HepG2 (cell line): Measurements from ENCODE around the gene ANKFY1. TPM values are rescaled to one million over a fixed set of nuclear protein-coding genes. Genes with fewer than 3 reads are reported as not detected.

ENCODE experiments used
- ATAC-seq: fragments of 200-7000 bp; cut with Tn5 transposase; 3 replicates; pipeline ENCODE4 v1.9.1; 2020; ENCODE audit warnings: mild to moderate bottlenecking, moderate library complexity
- BruUV-seq: library from RNA; stranded (reverse); fragments of 400-500 nt; replicated peaks from 2 replicates; lab custom pipeline; 2021; lab: Mats Ljungman, UMichigan
- CTCF ChIA-PET: fragments of 300-600 bp; formaldehyde crosslinking; extraction: SDS; loops from one replicate; lab custom pipeline; 2021; ENCODE audit warnings: low total read pairs, inconsistent platforms, low intra/inter-chr PET ratio; lab: Yijun Ruan, JAX
- POLR2A ChIA-PET: fragments of 350-600 bp; sonication (Branson Sonifier 250); formaldehyde crosslinking; loops from one replicate; lab custom pipeline; 2020; ENCODE audit warnings: antibody characterized with exemption, inconsistent platforms; lab: Yijun Ruan, JAX
- DNase-seq: peaks from one replicate; pipeline ENCODE4 v3.0.0-alpha.2; 2015; ENCODE audit warnings: low spot score
- FAIRE-seq: peaks from 3 replicates; lab custom pipeline; 2011; peaks lifted over from hg19 to GRCh38; lab: Jason Lieb, UNC
- H2AFZ ChIP-seq: one replicate; pipeline ENCODE4 v1.6.1; 2011; ENCODE audit warnings: low read length, inconsistent platforms
- H3K27ac ChIP-seq: fragments of 300-600 bp; 3 replicates; pipeline ENCODE4 v1.8.0; 2011; ENCODE audit warnings: mixed run types, mild to moderate bottlenecking, mixed read lengths, low read length, inconsistent platforms; ENCODE audit not compliant: insufficient read depth; ENCODE audit errors: extremely low read length
- H3K27me3 ChIP-seq, 2 experiments: fragments of 200-600 bp in 1 of 2; 2 replicates in 1 of 2; 3 replicates in 1 of 2; pipeline versions ENCODE4 v1.6.0 to v1.8.0; 2011; ENCODE audit warnings: low read length in 2 of 2, mild to moderate bottlenecking in 2 of 2, moderate library complexity in 2 of 2, inconsistent platforms in 1 of 2; ENCODE audit not compliant: insufficient read depth in 2 of 2, control insufficient read depth in 1 of 2
- H3K36me3 ChIP-seq, 2 experiments: fragments of 200-600 bp in 1 of 2; replicated peaks in 1 of 2; 2 replicates in 1 of 2; 3 replicates in 1 of 2; pipeline versions ENCODE4 v1.5.1 to v1.8.0; 2011; ENCODE audit warnings: low read length in 2 of 2, inconsistent platforms in 1 of 2; ENCODE audit not compliant: insufficient read depth in 2 of 2, control insufficient read depth in 1 of 2
- H3K4me1 ChIP-seq: 2 replicates; pipeline ENCODE4 v1.5.1; 2012; ENCODE audit warnings: low read length, inconsistent platforms; ENCODE audit not compliant: insufficient read depth
- H3K4me2 ChIP-seq: 2 replicates; pipeline ENCODE4 v1.6.0; 2011; ENCODE audit warnings: low read depth, low read length, inconsistent platforms
- H3K4me3 ChIP-seq, 3 experiments: fragments of 200-600 bp in 1 of 3; sonication (generic), shearing (Covaris generic) in 1 of 3; replicated peaks in 1 of 3; 2 replicates each; pipeline ENCODE4 v1.5.1; 2011 to 2016; ENCODE audit warnings: low read length in 3 of 3, inconsistent platforms in 2 of 3, low read depth in 2 of 3, mild to moderate bottlenecking in 2 of 3, control low read depth in 1 of 3, mixed read lengths in 1 of 3; ENCODE audit not compliant: insufficient read depth in 1 of 3
- H3K79me2 ChIP-seq: one replicate; pipeline ENCODE4 v1.6.1; 2011; ENCODE audit warnings: low read length, inconsistent platforms; ENCODE audit not compliant: insufficient read depth
- H3K9ac ChIP-seq: 2 replicates; pipeline ENCODE4 v1.6.0; 2011; ENCODE audit warnings: mild to moderate bottlenecking, low read depth, low read length, inconsistent platforms; ENCODE audit not compliant: insufficient read depth
- H3K9me3 ChIP-seq: 2 replicates; pipeline ENCODE4 v1.5.1; 2012; ENCODE audit warnings: mild to moderate bottlenecking, low read length
- H4K20me1 ChIP-seq: 2 replicates; pipeline ENCODE4 v1.6.0; 2011; ENCODE audit warnings: inconsistent platforms, mild to moderate bottlenecking, low read length, moderate library complexity; ENCODE audit not compliant: insufficient read depth
- DZIP1 ChIP-seq: sonication (generic); formaldehyde crosslinking; IDR thresholded peaks from 2 replicates; pipeline ENCODE4 v1.5.0; 2020; ENCODE audit warnings: mild to moderate bottlenecking, missing genetic modification reagents
- ISL2 ChIP-seq: sonication (generic); formaldehyde crosslinking; IDR thresholded peaks from 2 replicates; pipeline ENCODE4 v1.5.0; 2020; ENCODE audit warnings: missing genetic modification reagents
- NAIF1 ChIP-seq: sonication (generic); formaldehyde crosslinking; IDR thresholded peaks from 2 replicates; pipeline ENCODE4 v1.5.0; 2020; ENCODE audit warnings: mild to moderate bottlenecking, missing genetic modification reagents, borderline replicate concordance
- SP2 ChIP-seq: sonication (generic); formaldehyde crosslinking; IDR thresholded peaks from 2 replicates; pipeline ENCODE4 v1.5.1; 2020; ENCODE audit warnings: mild to moderate bottlenecking, missing genetic modification reagents
- ZNF318 ChIP-seq: sonication (generic); formaldehyde crosslinking; IDR thresholded peaks from 2 replicates; pipeline ENCODE4 v1.4.0; 2020; ENCODE audit warnings: mild to moderate bottlenecking, missing genetic modification reagents
- ZNF513 ChIP-seq: sonication (generic); formaldehyde crosslinking; conservative IDR thresholded peaks from 2 replicates; pipeline ENCODE4 v1.5.0; 2020; ENCODE audit warnings: missing genetic modification reagents
- ZNF530 ChIP-seq: sonication (generic); formaldehyde crosslinking; IDR thresholded peaks from 2 replicates; pipeline ENCODE4 v1.5.0; 2020; ENCODE audit warnings: low read depth, mild to moderate bottlenecking, missing genetic modification reagents
- WGBS: methylation state at CpG from one replicate; pipeline ENCODE4 v1.1.6; 2017; ENCODE audit warnings: low lambda C conversion rate; 5-methylcytosine and 5-hydroxymethylcytosine counted together
- in situ Hi-C: cut with HindIII; loops from 2 replicates; pipeline ENCODE4 v1.10.0; 2017; ENCODE audit warnings: low pct_unique_long_range_greater_than_20kb; ENCODE audit not compliant: extremely low pct_ligation_motif_present
- intact Hi-C: fragments of 100-400 bp; cut with micrococcal nuclease; formaldehyde crosslinking; loops from one replicate; pipeline ENCODE4 v1.10.0; 2022; ENCODE audit not compliant: unreplicated experiment
- polyA plus RNA-seq, 8 experiments: library from polyadenylated mRNA; depleted of rRNA in 3 of 8; stranded (reverse) in 7 of 8; unstranded in 1 of 8; fragments of >200 nt; fragmentation: Illumina TruSeq in 4 of 8; extraction: Trizol in 4 of 8; gene quantifications; 2 replicates each; pipeline versions ENCODE4 v1.2.1 to v1.2.3, GENCODE V29; 2011 to 2016; ENCODE audit warnings: low read depth in 4 of 8, missing spikeins in 1 of 8, mixed read lengths in 1 of 8; ENCODE audit not compliant: insufficient read depth in 1 of 8
- total RNA-seq, 5 experiments: library from RNA; depleted of rRNA; stranded (reverse); fragments of >200 nt; fragmentation: Illumina TruSeq; extraction: Trizol; gene quantifications; 2 replicates each; pipeline ENCODE4 v1.2.3, GENCODE V29; 2016; ENCODE audit warnings: low read depth in 1 of 5

Gene ANKFY1
- total and polyA plus RNA-seq, 2 of the 13 experiments (the other 11 are each of a cell fraction or from before 2014, with no cell fraction given): 11.9 to 16.8 TPM

GRCh38 chr17:4172356-4172755 is 91.4 kb downstream of the ANKFY1 start (continued):
- TF ChIP-seq ZNF318 (CRISPR knock-in tag) (no peak), SP2 (CRISPR knock-in tag) (no peak), ISL2 (CRISPR knock-in tag) (no peak)
- TF ChIP-seq, all 625 proteins: peak for 0

- H3K9ac ChIP-seq: no peak overlapping the region
- peaks cover 29 to 83% of the 10 kb centered on the region in 2 experiments; a peak in 4 of 5 replicates for H3K36me3 ChIP-seq
- no peaks in the 10 kb centered on the region for H4K20me1 ChIP-seq
- FAIRE-seq (no peak), ATAC-seq (no peak), DNase-seq (no peak)
- no peak overlapping the region for H3K4me3 ChIP-seq
- H2AFZ ChIP-seq: no peak overlapping the region
- no peak overlapping the region for H3K4me2 ChIP-seq
- POLR2A ChIA-PET: no interaction called here
- no peaks in the 10 kb centered on the region for H3K9me3 ChIP-seq
- H3K27me3 ChIP-seq: no peaks in the 10 kb centered on the region
- 99% methylated on average over 26 of the region's 27 CpGs for WGBS
- CTCF ChIA-PET: no interaction called here
- H3K4me1 ChIP-seq: 0 out of 2 replicates have a peak, but pooled peaks cover under 1% of the 10 kb centered on the region
- no peaks in the 10 kb centered on the region for H3K79me2 ChIP-seq
- in situ Hi-C loops (no loop called here), intact Hi-C loops (no loop called here)
- BruUV-seq: no TSS peak
- no peak overlapping the region for H3K27ac ChIP-seq
- TF ChIP-seq ZNF530: no peak
- no peak for TF ChIP-seq ZNF513 (CRISPR knock-in tag)
- no peak for TF ChIP-seq NAIF1 (CRISPR knock-in tag)
- no peak for TF ChIP-seq DZIP1
Measured at GRCh38 chr17:4170639-4171280, 93.0 kb downstream of the ANKFY1 start.
